Erythroblast (primary cell): Measurements from ENCODE around the gene VSTM2B.

Experiments
- DNase-seq, 2 experiments: peaks; one replicate each; lab custom pipeline; 2025; lab: John Stamatoyannopoulos, UW
- GATA1 ChIP-seq: IDR thresholded peaks from 2 replicates; pipeline ENCODE4 v1.6.1; 2011; ENCODE audit warnings: low read depth, mild to moderate bottlenecking, control low read depth, low read length, moderate library complexity
- POLR2A ChIP-seq: IDR thresholded peaks from 2 replicates; pipeline ENCODE4 v1.6.1; 2011; ENCODE audit warnings: mild to moderate bottlenecking, low read length

VSTM2B gene

DNA sequence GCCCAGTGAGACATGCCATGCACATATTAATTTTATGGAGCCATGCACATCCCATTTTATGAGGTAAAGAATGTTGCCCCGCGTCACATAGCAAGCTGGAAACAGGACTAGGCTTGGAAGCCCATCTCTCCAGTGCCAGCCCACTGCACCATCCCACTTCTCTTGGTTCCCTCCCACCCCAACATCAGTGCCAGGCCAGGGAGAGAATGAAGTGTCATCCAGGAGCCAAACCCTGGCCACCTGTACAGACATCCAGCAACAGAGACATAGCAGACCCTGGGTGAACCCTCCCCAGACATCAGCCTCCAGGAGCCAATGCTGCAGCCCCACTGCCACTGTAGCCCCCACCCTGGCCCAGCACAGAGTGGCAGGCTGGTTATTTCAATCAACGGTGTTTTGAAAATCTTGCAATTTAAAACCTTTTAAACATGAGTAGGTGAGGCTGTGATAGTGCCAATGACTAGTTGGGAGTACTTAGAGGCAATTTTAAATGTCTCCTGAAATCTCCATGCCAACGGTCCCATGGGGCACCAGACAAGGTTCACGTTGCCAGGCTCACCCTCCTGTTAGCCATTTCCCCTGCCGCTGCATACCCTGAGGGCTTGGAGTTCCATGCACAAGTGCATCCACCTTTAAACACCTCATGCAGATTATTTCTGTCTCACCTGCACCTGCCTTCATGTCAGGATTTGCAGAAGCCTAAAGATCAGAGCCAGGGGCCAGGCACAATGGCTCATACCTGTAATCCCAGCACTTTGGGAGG is 34.7 kb downstream of the VSTM2B start:
- TF ChIP-seq GATA1 (no peak), POLR2A (no peak)

GRCh38 chr19:29561601-29562000 is 35.8 kb downstream of the VSTM2B start:
- TF ChIP-seq POLR2A = no peak
- no peak for TF ChIP-seq GATA1
- DNase-seq = no peak

More for the DNA sequence above, 34.7 kb downstream of the VSTM2B start:
- DNase-seq = no peak

DNA sequence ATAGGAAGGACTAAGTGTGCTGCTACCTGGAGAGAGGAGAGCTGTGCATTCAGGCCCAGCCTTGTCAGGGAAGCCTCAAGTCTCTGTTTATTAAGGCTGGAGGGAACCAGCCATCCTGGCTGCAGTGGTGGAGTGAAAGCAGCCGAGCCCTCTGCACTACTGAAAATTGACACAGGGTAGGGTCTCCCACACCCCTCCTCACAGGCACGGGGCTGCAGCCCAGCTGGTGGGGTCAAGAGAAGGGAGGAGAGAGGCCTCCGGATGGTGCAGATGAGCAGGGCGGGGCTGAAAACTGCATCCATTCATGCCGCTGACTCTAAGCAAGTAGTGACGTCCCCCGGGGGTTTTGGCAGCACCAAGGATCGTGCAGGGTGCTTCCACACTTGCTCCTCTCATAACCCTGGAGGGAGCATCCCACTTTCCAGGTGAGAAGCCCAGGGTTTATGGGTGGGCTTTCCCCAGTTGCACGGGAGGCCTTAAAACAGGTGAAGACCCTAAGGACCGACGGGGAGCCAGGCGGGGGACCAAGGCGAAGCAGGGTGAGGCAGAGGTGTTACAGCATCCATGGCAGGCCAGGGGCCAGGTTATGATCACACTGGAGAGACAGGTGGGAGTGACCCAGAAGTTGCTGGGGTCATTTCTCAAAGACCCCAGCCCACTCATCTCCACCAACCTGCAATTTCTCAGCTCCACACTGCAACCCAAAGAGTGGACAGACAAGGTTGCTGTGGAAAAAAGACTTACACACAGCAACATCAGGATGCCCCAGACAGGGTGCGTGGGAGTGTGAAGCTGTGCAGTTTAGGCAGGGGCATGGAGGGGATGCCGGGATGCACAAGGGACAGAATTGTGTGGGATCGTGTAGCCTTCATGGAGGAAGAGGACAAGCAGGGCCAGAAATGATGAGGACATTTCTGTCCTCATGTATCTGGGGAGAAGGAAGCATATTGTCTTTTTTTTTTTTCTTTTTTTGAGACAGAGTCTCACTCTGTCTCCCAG is 36.8 kb downstream of the VSTM2B start:
- no peak for TF ChIP-seq GATA1
- no peak for DNase-seq

DNA sequence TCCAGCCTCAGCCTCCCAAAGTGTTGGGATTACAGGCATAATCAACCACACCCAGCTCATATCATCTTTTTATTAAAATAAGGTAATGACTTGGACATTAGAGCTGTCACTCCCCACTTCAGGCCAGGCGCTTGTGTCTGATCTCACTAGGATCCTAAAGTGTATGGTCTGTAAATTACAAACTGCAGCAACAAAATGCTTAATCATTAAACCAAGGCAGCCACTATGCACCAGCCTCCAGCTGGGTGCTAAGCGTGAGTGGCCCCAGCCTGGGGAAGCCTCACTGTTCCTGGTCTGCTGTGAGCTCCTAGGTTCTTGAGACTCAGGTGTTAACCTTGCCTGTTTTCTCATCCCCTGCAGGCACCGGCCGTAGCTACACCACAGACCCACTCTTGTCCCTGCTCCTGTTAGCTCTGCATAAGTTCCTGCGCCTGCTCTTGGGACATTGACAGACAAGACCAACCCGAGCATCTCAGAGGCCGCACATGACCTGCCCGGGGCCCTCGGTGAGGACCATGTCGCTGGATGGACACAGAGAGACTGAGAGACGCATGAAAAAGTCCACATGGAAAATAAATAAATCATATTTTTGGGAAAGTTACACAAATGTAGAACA is 37.8 kb downstream of the VSTM2B start:
- TF ChIP-seq POLR2A (no peak), GATA1 (no peak)

DNA sequence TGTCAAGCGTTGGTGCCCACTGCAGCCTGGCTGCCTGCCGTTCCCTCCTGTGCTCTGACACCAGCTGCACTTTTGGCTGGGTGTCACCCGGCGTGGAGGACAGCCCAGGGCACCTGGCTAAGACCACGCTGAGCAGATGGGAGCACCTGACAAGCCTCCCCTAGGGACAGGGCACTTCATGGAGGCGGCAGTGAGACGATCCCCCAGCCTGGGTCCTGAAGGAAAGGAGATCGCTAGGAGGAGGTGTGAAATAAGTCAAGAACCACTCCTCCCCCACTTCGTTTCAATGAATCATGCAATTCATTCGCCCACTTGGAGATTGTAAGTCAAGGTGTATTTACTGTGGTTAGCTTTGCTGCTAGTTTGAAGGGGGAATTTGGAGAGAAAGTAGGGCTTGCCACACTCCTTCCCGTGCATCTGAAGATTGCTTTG is 38.8 kb downstream of the VSTM2B start:
- TF ChIP-seq GATA1 = no peak
- no peak for TF ChIP-seq POLR2A
- DNase-seq = no peak

More for the DNA sequence above, 37.8 kb downstream of the VSTM2B start:
- DNase-seq = no peak

DNA sequence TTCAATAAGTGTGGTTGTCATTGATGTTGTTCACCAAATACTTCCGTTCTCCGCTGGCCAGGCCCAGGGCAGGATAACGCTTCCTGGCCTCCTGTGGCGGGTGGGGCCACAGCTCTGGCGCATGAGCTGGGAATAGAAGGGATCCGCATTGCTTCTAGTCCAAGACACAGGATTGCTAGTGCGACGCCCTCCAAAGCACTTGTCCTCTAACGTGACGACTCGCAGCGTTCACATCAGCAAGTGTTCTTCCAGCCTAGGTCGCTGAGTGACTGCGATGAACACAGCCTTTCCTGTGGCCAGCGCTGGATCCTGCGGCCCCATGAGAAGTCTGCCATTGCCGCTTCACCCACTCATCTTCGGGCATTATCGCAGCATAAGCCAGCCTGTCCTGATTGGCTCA is 39.4 kb downstream of the VSTM2B start:
- DNase-seq = no peak
- TF ChIP-seq POLR2A (no peak), GATA1 (no peak)

DNA sequence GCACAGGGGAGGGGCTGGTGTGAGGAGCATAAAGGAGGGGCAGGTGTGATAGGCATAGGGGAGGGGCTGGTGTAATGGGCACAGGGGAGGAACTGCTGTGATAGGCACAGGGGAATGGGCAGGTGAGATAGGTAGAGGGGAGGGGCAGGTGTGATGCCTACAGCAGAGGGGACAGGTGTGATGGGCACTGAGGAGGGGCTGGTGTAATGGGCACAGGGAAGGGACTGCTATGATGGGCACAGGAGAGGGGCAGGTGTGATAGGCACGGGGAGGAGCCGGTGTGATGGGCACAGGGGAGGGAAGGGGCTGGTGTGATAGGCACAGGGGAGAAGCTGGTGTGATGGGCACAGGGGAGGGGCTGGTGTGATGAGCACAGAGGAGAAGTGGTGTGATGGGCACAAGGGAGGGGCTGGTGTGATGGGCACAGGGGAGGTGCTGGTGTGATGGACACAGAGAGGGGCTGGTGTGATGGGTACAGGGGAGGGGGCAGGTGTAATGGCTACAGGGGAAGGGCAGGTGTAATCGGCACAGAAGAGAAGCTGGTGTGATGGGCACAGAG is 40.8 kb downstream of the VSTM2B start:
- TF ChIP-seq GATA1 = no peak
- TF ChIP-seq POLR2A = no peak
- no peak for DNase-seq

GRCh38 chr19:29567366-29567915 is 41.6 kb downstream of the VSTM2B start:
- no peak for DNase-seq
- TF ChIP-seq GATA1 (no peak), POLR2A (no peak)

- TF ChIP-seq GATA1 (no peak), POLR2A (no peak)
- no peak for DNase-seq
Observed at GRCh38 chr19:29568036-29569025, 42.5 kb downstream of the VSTM2B start.

DNA sequence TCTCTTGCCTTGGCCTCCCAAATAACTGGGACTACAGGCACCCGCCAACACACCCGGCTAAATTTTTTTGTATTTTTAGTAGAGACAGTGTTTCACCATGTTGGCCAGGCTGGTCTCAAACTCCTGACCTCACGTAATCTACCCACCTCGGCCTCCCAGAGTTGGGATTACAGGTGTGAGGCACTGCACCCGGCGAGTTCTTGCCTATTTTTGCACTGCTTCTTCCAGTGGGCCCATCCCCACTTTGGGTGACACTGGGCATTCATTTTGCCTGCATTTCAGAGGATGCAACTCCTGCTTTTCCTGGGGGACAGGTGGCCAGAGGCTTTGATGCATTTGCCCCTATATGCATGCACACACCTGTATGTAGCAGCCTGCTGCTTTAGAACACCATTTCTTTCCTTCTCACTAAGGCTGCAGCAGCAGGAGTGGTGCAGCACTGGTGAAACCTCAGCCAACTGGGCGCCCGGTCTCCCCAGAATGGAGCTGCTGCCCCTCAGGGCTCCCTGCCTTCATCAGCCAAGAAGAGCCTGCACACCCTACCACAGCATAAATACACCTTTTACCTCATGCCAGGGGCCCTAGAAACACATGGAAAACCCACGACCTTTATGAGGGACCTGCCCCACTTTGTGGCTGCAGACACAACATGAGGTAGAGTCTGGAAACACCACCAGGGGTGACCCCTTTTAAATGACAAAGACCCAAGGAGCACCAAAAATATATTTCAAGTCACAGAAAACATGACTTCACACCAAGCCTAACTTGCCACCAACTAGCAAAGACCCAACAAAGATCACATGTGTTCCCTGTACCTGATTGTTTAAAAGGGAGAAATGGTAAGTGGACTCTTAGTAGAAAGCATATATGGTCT is 43.5 kb downstream of the VSTM2B start:
- DNase-seq = no peak

DNA sequence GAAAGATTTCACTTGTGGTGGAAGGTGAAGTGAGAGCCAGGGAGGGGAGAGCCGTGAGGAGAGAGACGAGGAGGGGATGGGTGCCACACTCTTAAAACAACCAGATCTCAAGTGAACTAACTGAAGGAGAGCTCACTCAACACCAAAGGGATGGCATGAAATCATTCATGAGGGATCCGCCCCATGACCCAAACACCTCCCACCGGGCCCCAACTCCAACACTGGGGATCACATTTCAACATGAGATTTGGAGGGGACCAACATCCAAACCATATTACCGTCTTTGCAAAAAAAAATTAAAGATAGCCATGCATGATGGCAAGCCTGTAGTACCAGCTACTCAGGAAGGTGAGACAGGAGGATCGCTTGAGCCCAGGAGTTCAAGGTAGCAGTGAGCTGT is 45.4 kb downstream of the VSTM2B start:
- DNase-seq = no peak
- TF ChIP-seq GATA1 (no peak), POLR2A (no peak)

More for the DNA sequence above, 43.5 kb downstream of the VSTM2B start:
- TF ChIP-seq GATA1 = no peak
- no peak for TF ChIP-seq POLR2A

- DNase-seq = no peak
- TF ChIP-seq POLR2A (no peak), GATA1 (no peak)
Observed at GRCh38 chr19:29573486-29573885, 47.7 kb downstream of the VSTM2B start.
